SU-DHL-6 (cell line): Measurements from ENCODE around the gene FSIP1.

ENCODE experiments used
- H2AFZ ChIP-seq: fragments of 200-600 bp; sonication (generic); 2 replicates; pipeline ENCODE4 v1.6.1; 2014; ENCODE audit warnings: low read depth, mild to moderate bottlenecking, moderate library complexity, mixed read lengths, antibody characterized with exemption, low read length; ENCODE audit not compliant: severe bottlenecking
- H3F3A ChIP-seq: fragments of 200-600 bp; shearing (Covaris generic); 2 replicates; pipeline ENCODE4 v1.6.0; 2016; ENCODE audit warnings: antibody characterized with exemption, mild to moderate bottlenecking; ENCODE audit not compliant: insufficient read depth
- H3K27ac ChIP-seq: fragments of 200-600 bp; sonication (generic); 2 replicates; pipeline ENCODE4 v1.5.1; 2016; ENCODE audit warnings: low read depth, mild to moderate bottlenecking, low read length, moderate library complexity, mixed read lengths
- H3K27me3 ChIP-seq: fragments of 200-600 bp; sonication (generic), shearing (Covaris generic); 2 replicates; pipeline ENCODE4 v1.6.0; 2014; ENCODE audit warnings: mild to moderate bottlenecking, low read length
- H3K36me3 ChIP-seq: fragments of 200-600 bp; sonication (generic); 2 replicates; pipeline ENCODE4 v1.6.1; 2014; ENCODE audit warnings: mild to moderate bottlenecking, low read length, mixed read lengths
- H3K4me2 ChIP-seq: fragments of 300-600, 200-600 bp; shearing (Covaris generic), sonication (generic); 2 replicates; pipeline ENCODE4 v1.6.0; 2014; ENCODE audit warnings: low read length, low read depth, mild to moderate bottlenecking; ENCODE audit not compliant: poor library complexity, severe bottlenecking
- H3K4me3 ChIP-seq: fragments of 200-600 bp; sonication (generic); 2 replicates; pipeline ENCODE4 v1.5.1; 2014; ENCODE audit warnings: antibody characterized with exemption, low read length, mild to moderate bottlenecking, mixed read lengths; ENCODE audit not compliant: insufficient read depth, poor library complexity, severe bottlenecking
- H3K79me2 ChIP-seq: fragments of 200-600 bp; sonication (generic); 2 replicates; pipeline ENCODE4 v1.6.1; 2014; ENCODE audit warnings: mild to moderate bottlenecking, low read length, moderate library complexity; ENCODE audit not compliant: insufficient read depth
- H3K9ac ChIP-seq: fragments of 200-600 bp; sonication (generic); 2 replicates; pipeline ENCODE4 v1.7.0; 2014; ENCODE audit warnings: mild to moderate bottlenecking, low read length
- H3K9me2 ChIP-seq: fragments of 200-600 bp; sonication (generic); replicated peaks from 2 replicates; pipeline ENCODE4 v1.6.1; 2014; ENCODE audit warnings: low read length; ENCODE audit not compliant: insufficient read depth
- H3K9me3 ChIP-seq: fragments of 200-600 bp; sonication (generic); 2 replicates; pipeline ENCODE4 v1.6.1; 2014; ENCODE audit warnings: low read length, mixed read lengths; ENCODE audit not compliant: insufficient read depth
- H4K20me1 ChIP-seq: fragments of 200-600 bp; sonication (generic); 2 replicates; pipeline ENCODE4 v1.6.1; 2014; ENCODE audit warnings: low read depth, mild to moderate bottlenecking, antibody characterized with exemption, low read length, moderate library complexity, mixed read lengths
- CTCF ChIP-seq: fragments of 200-600 bp; sonication (generic); IDR thresholded peaks from one replicate; pipeline ENCODE4 v1.5.1; 2017; ENCODE audit warnings: antibody characterized with exemption, mild to moderate bottlenecking, low read length, moderate library complexity; ENCODE audit not compliant: insufficient read depth, poor library complexity, severe bottlenecking
- EZH2phosphoT487 ChIP-seq: fragments of 200-600 bp; sonication (generic), shearing (Covaris generic); conservative IDR thresholded peaks from 2 replicates; pipeline ENCODE4 v1.6.1; 2018; ENCODE audit warnings: mild to moderate bottlenecking, antibody characterized with exemption, low read length, moderate library complexity, mixed read lengths

FSIP1 gene

DNA sequence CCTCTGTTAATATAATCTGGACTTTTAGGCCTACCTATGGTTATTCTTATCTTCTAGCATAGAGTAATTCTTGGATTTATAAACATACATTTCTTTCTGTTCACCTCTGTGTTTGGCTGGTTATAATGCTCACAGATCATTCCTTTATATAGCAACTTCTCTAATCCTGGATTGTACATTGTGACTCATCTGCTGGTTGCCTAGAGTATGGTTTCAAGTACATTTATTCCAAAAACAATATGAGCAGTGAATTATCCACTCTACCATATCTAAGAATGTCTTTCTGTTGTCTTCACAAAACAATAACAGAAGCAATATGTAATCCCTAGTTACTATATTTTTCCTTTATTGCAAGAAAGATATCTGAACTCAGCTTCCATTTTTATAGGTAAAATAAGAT, 35.3 kb downstream of the FSIP1 start:
- Histone ChIP-seq H3K27ac (no peak overlapping the region), H3K79me2 (no peaks in the 10 kb centered on the region), H3K9ac (no peak overlapping the region), H3K9me2 (no peaks in the 10 kb centered on the region), H3K4me2 (no peak overlapping the region), H3K27me3 (no peaks in the 10 kb centered on the region), H3K9me3 (no peaks in the 10 kb centered on the region), H3K4me3 (no peak overlapping the region), H3F3A (no peaks in the 10 kb centered on the region), H4K20me1 (no peaks in the 10 kb centered on the region), H2AFZ (no peak overlapping the region), H3K36me3 (no peaks in the 10 kb centered on the region)
- TF ChIP-seq CTCF (no peak), EZH2phosphoT487 (no peak)

DNA sequence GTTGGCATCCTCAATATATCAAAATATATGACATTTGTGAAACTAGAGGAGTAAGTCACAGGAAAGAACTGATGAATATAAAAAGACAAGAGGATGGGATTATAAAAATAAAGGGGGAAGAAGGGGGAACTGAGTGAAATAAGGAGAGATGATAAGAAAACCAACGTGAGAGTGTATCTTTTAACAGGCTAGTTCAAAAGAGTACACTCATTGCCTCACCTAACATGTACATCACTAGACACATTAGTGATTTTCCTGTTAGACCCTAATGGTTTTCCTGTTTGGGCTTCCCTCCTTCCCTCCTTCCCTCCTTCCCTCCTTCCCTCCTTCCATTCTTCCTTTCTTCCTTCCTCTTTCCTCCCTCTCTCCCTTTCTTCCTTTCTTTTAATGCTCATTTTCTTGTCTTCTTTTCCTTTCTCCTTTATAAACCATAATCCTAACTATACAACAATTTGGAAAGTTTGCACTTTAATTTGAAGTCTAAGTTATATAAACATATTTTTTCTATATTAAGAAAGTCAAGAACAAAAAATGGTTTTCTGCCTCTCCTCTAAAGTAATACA, 35.8 kb downstream of the FSIP1 start:
- Histone ChIP-seq H3K4me3 (no peak overlapping the region), H3K9me2 (no peaks in the 10 kb centered on the region), H3K36me3 (no peaks in the 10 kb centered on the region), H2AFZ (no peak overlapping the region), H3K4me2 (no peak overlapping the region), H3K9me3 (no peaks in the 10 kb centered on the region), H3K27ac (no peak overlapping the region), H3K27me3 (no peaks in the 10 kb centered on the region), H3K79me2 (no peaks in the 10 kb centered on the region), H3K9ac (no peak overlapping the region), H3F3A (no peaks in the 10 kb centered on the region), H4K20me1 (no peaks in the 10 kb centered on the region)
- TF ChIP-seq EZH2phosphoT487, result no peak
- TF ChIP-seq CTCF, result no peak

DNA sequence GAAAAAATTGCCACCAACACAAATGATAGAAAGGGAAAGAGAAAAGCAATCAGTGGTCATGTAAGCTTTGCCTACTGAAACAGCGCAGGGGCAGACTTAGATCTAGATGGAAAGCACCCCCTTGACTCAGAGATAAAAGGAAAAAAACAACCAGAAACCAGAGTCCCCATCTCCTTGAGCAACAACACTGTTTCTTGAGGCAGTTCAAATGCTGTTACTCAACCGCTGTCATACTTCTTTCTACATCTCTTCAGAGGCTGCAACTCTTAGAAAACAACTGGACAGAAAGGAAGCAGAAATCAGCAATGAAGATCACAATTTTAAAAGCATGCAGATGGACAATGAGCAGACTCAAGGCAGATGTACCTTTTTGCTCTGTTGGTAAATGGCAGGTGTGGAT, 36.5 kb downstream of the FSIP1 start:
- no peak overlapping the region for H3K27ac ChIP-seq
- H3K9ac ChIP-seq, result no peak overlapping the region
- H3K36me3 ChIP-seq, result no peaks in the 10 kb centered on the region
- H3K4me3 ChIP-seq, result no peak overlapping the region
- H4K20me1 ChIP-seq, result no peaks in the 10 kb centered on the region
- no peaks in the 10 kb centered on the region for H3K9me2 ChIP-seq
- no peak for TF ChIP-seq EZH2phosphoT487
- TF ChIP-seq CTCF, result no peak
- H3K79me2 ChIP-seq, result no peaks in the 10 kb centered on the region
- H3F3A ChIP-seq, result no peaks in the 10 kb centered on the region
- no peaks in the 10 kb centered on the region for H3K9me3 ChIP-seq
- H3K27me3 ChIP-seq, result no peaks in the 10 kb centered on the region
- no peak overlapping the region for H3K4me2 ChIP-seq
- H2AFZ ChIP-seq, result no peak overlapping the region
